Hepatocyte (in vitro differentiated cells): ENCODE results near the gene UNC45B. TPM values are rescaled to one million over a fixed set of nuclear protein-coding genes. Genes with fewer than 3 reads are reported as not detected.

ENCODE experiments used
- polyA plus RNA-seq: library from polyadenylated mRNA; unstranded; fragments of >200 nt; fragmentation: Nextera tagmentation; extraction: Ambion mirVana; gene quantifications from 2 replicates; pipeline ENCODE4 v1.2.1, GENCODE V29; 2016
- total RNA-seq: library from RNA; depleted of rRNA; stranded (reverse); fragments of >200 nt; gene quantifications from 2 replicates; pipeline ENCODE4 v1.2.3, GENCODE V29; 2014

Gene UNC45B
- total and polyA plus RNA-seq, 2 experiments from 2014 or later, result not detected

Other genes with a start within 250 kb of the UNC45B start
- 0.76 and 2.6 TPM in 2 replicates for gene CCT6B, start 186.4 kb upstream of the UNC45B start, total RNA-seq
- gene CCT6B, start 186.4 kb upstream of the UNC45B start, polyA plus RNA-seq, result 1.7 and 2.4 TPM in 2 replicates
- 11.0 and 16.3 TPM in 2 replicates for gene ZNF830, start 186.3 kb upstream of the UNC45B start, total RNA-seq
- gene ZNF830, start 186.3 kb upstream of the UNC45B start, polyA plus RNA-seq, result 9.9 and 11.8 TPM in 2 replicates
- 29.4 and 31.6 TPM in 2 replicates for gene LIG3, start 167.3 kb upstream of the UNC45B start, total RNA-seq
- 15.7 and 18.0 TPM in 2 replicates for gene LIG3, start 167.3 kb upstream of the UNC45B start, polyA plus RNA-seq
- 22.7 and 22.9 TPM in 2 replicates for gene RFFL, start 84.1 kb upstream of the UNC45B start, total RNA-seq
- 12.9 and 14.0 TPM in 2 replicates for gene RFFL, start 84.1 kb upstream of the UNC45B start, polyA plus RNA-seq
- gene RAD51D, start 28.0 kb upstream of the UNC45B start, total RNA-seq, result 4.8 and 7.1 TPM in 2 replicates
- gene RAD51D, start 28.0 kb upstream of the UNC45B start, polyA plus RNA-seq, result 9.5 and 9.9 TPM in 2 replicates
- not detected in 2 replicates for gene FNDC8, start 26.2 kb upstream of the UNC45B start, total RNA-seq
- not detected in 2 replicates for gene FNDC8, start 26.2 kb upstream of the UNC45B start, polyA plus RNA-seq
- gene NLE1, start 5.5 kb upstream of the UNC45B start, total RNA-seq, result 10.9 and 12.7 TPM in 2 replicates
- 3.9 and 6.7 TPM in 2 replicates for gene NLE1, start 5.5 kb upstream of the UNC45B start, polyA plus RNA-seq
- not detected in 2 replicates for gene SLC35G3, start 46.6 kb downstream of the UNC45B start, total RNA-seq
- not detected in 2 replicates for gene SLC35G3, start 46.6 kb downstream of the UNC45B start, polyA plus RNA-seq
- 9.5 and 9.8 TPM in 2 replicates for gene SLFN5, start 95.3 kb downstream of the UNC45B start, total RNA-seq
- gene SLFN5, start 95.3 kb downstream of the UNC45B start, polyA plus RNA-seq, result 1.6 and 1.7 TPM in 2 replicates
- 6.3 and 8.3 TPM in 2 replicates for gene SLFN11, start 225.8 kb downstream of the UNC45B start, total RNA-seq
- 1.4 and 2.5 TPM in 2 replicates for gene SLFN11, start 225.8 kb downstream of the UNC45B start, polyA plus RNA-seq